GM20000 (cell line): ENCODE measurements around the gene PRODH.

ENCODE experiments used
- DNase-seq: peaks from one replicate; pipeline ENCODE4 v3.0.0; 2012; ENCODE audit warnings: low spot score
- CTCF ChIP-seq: IDR thresholded peaks from 2 replicates; pipeline ENCODE4 v1.5.1; 2012; ENCODE audit warnings: mild to moderate bottlenecking, control low read depth; ENCODE audit errors: extremely low read depth, missing control alignments

PRODH gene

DNA sequence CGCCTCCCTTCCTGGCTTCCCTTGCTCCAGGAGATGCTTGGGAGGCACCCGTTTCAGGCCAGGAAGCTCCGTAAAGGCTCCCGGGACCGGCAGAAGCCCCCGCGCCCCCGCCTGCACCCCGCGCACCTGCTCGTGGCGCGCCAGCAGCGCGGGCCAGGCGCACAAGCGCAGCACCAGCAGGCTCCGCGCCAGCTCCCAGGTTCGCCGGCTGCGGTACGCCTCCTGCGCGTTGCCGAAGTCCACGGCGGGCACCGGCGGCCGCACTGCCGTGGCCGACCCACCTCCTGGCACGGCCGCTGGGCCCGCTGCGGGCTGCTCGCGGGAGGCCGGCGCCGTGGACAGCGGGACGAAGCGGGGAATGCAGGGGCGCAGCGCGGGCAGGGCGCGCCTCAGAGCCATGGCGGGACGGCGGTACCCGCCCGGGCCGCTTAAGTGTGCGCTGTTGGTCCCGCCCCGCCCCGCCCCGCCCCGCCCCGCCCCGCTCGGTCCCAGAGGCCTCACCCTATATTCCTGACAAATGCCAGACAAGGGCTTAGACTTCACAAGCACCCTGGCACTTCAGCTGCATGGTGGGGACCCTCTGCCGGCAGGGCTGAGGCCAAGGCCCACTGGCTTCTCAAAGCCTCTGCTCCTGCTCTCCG, at the start of gene PRODH:
TSS of gene PRODH (minus strand) at position 405 of the 641 bp plus-strand sequence. CDS start at position 399, 6 bp downstream.
- TF ChIP-seq CTCF: no peak
- no peak for DNase-seq

DNA sequence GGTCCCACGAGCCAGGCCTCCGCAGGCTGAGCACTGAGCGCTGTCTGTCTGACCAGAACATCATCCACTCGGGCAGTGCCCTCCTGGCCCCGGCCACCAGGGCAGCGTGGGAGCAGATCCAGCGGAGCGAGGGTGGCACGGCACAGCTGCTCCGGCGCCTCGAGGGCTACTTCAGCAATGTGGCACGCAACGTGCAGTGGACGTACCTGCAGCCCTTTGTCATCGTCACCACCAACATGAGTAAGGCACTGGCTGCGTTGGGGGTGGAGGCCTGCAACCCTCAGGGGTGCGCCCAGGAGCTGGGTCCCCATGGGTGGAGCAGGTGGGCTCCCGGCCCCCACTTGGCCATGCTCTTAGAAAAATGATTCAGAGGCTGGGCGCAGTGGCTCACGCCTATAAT, 49.7 kb upstream of the PRODH start:
- TF ChIP-seq CTCF: no peak

GRCh38 chr22:18984564-18984963, 48.5 kb upstream of the PRODH start:
- no peak for TF ChIP-seq CTCF
- DNase-seq: no peak

More for the DNA sequence above, 49.7 kb upstream of the PRODH start:
- DNase-seq: no peak

GRCh38 chr22:18983120-18983651, 47.1 kb upstream of the PRODH start:
- DNase-seq: no peak
- TF ChIP-seq CTCF: no peak

- no peak for DNase-seq
- TF ChIP-seq CTCF: no peak
These were observed 44.7 kb upstream of the PRODH start for GRCh38 chr22:18980829-18981228.

GRCh38 chr22:18979957-18980356, 43.9 kb upstream of the PRODH start:
- no peak for DNase-seq
- no peak for TF ChIP-seq CTCF

- no peak for TF ChIP-seq CTCF
- no peak for DNase-seq
These were observed 42.4 kb upstream of the PRODH start for GRCh38 chr22:18978506-18978905.
